Activated naive CD4-positive, alpha-beta T cell treated with anti-CD3 and anti-CD28 coated beads, Interleukin-2, amount 50 U/mL, for 16 hours (primary cell): Measurements from ENCODE around the gene ZSWIM3.
"Not testable (repeated sequence)": the region's sequence is repeated elsewhere in the genome, so short reads cannot be mapped to it uniquely, and the experiment has no call there.

Experiments
- DNase-seq: peaks from one replicate; pipeline ENCODE4 v3.0.0-alpha.2; 2020

ZSWIM3 gene

DNA sequence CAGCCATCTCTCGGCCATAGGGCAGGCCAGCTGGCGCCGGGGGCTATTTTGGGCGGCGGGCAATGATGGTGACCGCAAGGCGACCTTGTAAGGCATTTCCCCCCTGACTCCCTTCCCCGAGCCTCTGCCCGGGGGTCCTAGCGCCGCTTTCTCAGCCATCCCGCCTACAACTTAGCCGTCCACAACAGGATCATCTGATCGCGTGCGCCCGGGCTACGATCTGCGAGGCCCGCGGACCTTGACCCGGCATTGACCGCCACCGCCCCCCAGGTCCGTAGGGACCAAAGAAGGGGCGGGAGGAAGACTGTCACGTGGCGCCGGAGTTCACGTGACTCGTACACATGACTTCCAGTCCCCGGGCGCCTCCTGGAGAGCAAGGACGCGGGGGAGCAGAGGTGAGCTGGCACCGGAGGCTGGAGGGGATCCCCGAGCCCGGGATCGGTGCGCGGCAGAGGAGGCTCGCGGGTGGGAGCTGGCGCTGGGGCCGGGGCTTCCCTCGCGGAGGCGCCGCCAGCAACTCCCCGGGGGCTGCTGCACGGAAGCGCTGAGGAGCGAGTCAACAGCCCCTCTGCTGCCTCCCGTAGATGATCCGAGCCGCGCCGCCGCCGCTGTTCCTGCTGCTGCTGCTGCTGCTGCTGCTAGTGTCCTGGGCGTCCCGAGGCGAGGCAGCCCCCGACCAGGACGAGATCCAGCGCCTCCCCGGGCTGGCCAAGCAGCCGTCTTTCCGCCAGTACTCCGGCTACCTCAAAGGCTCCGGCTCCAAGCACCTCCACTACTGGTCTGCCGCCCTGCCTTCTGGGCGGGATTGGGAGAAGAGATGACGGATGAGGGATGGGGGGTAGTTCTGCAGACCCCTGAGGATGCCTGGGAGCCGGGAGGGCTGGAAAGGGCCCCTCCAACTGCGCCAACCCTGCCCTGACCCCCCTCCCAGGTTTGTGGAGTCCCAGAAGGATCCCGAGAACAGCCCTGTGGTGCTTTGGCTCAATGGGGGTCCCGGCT is 33.9 kb downstream of the ZSWIM3 start, which contains the start of the genes CTSA and NEURL2:
CTSA (plus strand) TSS at position 351 of the 999 bp plus-strand sequence; CDS start at position 585, 234 bp downstream.
NEURL2 (minus strand) TSS at position 224 of the 999 bp plus-strand sequence; CDS start at position 7, 217 bp downstream.
- peak; percentile 87 for DNase-seq

DNA sequence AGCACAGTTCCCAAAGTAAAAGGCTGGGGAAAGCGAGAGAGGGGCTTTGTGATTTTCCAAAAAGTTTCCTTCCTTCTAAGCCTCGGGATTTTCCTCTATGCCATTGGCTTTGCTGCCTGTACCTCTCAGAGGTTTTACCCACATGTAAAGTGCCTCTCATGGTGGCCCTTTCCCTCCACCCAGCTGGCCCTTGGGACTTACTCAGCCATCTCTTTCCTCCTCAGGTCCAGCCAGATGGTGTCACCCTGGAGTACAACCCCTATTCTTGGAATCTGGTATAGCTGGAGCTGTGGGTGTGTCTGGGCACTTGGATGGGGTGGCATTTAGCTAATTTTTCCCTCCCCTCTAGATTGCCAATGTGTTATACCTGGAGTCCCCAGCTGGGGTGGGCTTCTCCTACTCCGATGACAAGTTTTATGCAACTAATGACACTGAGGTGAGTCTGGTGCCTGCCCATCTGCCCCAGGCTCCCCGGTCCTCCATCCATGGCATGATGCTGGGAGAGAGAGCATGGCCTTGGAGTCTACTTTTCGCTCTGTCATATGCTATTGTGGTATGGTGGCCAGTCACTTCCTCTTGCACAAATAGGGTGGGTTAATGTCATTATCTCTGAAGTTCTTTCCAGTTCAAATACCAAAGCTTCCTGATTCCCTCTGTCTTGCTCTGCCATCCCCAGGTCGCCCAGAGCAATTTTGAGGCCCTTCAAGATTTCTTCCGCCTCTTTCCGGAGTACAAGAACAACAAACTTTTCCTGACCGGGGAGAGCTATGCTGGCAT is 34.8 kb downstream of the ZSWIM3 start:
- DNase-seq = no peak

DNA sequence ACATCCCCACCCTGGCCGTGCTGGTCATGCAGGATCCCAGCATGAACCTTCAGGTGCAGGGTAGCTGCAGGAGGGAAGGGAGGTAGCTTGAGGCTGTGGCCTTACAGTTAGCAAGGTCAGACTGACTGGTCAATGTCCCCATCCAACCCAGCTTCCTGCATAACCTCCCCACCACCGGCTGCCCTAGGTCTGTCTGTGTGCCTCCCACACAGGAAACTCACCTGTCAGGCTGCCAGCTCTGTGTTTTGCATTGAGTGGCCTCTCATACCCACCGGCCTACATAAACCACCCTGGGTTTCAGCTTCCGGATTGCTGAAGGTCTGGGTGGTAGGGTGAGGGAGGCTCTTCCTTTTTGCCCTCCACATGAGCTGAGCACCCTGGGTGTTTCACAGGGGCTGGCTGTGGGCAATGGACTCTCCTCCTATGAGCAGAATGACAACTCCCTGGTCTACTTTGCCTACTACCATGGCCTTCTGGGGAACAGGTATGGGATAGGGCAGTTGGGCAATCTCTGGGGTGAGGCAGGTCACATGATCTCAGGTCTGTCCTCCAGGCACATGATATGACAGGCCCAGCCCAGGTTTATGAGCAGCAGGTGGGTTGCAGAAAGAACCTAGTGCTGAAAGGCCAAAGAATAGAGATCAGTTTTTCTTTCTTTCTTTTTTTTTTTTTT is 35.5 kb downstream of the ZSWIM3 start:
- DNase-seq = no peak

DNA sequence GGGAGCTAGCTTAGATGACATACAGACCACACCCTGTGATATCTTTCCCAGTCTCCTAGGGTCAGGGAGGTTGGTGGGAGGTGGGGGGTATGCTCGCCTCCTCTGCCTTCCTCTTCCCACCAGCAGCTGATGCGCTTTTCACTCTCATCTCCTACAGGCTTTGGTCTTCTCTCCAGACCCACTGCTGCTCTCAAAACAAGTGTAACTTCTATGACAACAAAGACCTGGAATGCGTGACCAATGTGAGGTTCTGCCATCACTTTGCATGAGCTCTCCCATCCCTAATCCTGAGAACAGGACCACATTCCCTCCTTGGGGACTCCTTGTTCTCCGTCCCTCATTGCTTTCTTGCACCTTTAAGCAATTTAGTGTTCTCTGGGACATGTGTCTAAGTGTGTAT is 36.4 kb downstream of the ZSWIM3 start:
- no peak for DNase-seq

DNA sequence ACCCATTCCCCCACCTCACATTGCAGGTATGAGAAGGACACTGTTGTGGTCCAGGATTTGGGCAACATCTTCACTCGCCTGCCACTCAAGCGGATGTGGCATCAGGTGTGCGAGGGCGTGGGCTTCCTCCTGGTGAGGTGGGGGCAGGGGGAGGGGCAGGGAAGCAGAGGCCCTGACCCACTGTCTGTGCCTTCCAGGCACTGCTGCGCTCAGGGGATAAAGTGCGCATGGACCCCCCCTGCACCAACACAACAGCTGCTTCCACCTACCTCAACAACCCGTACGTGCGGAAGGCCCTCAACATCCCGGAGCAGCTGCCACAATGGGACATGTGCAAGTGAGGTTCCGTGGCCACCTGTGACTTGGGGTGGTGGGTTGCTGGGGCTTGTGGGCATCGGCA is 37.4 kb downstream of the ZSWIM3 start:
- DNase-seq = no peak

DNA sequence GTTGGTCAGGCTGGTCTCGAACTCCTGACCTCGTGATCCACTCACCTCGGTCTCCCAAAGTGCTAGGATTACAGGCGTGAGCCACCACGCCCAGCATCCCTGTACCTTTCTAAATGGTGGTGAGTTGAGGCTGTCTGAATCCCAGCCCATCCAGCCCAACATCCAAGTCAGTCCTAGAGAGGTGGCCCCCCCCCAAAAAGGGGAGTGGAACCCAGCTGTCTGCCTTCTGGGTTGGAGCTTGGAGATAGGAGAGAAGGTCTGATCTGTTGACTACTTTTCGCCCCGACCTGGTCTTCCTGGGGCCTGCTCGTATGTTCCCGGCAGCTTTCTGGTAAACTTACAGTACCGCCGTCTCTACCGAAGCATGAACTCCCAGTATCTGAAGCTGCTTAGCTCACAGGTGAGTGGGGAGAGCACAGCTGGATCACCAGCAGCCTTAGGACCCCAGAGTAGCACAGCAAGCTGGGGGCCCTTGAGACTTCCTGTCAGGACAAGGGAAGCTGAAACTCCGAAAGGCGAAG is 39.3 kb downstream of the ZSWIM3 start:
- DNase-seq = no peak

DNA sequence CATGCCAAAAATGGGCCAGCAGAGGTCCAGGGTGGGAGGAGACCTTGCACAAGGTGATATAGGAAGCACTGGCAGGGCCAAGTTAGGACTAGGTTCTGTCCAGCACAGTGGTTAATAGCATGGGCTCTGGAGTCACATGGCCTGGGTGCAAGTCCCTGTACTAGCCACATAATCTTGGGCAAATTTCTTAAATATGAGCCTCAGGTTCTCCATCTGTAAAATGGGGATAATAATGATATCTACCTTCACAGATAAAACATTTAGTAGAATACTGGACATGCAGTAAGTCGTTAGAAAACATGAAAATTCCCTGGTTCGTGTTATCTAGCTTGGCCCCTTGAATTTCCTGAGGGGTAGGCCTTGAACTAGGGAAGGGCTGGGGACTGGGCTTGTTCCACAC is 39.9 kb downstream of the ZSWIM3 start:
- no peak for DNase-seq

DNA sequence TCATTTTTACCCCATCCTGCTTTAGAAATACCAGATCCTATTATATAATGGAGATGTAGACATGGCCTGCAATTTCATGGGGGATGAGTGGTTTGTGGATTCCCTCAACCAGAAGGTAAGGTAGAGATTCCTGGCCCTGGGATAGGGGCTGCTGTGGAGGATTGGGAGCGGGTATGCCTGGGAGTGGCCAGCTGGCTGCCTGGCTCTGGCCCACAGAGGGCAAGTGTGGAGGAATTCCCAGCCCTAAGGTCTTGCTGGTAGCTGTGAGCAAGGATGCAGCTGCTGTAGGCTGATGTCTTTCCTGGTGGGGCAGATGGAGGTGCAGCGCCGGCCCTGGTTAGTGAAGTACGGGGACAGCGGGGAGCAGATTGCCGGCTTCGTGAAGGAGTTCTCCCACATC is 40.3 kb downstream of the ZSWIM3 start:
- no peak for DNase-seq

DNA sequence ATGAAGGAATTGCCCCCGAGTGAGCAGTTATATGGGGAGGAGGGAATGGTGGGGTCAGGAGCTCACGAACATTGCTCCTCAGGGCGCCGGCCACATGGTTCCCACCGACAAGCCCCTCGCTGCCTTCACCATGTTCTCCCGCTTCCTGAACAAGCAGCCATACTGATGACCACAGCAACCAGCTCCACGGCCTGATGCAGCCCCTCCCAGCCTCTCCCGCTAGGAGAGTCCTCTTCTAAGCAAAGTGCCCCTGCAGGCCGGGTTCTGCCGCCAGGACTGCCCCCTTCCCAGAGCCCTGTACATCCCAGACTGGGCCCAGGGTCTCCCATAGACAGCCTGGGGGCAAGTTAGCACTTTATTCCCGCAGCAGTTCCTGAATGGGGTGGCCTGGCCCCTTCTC is 40.9 kb downstream of the ZSWIM3 start:
- DNase-seq = no peak

DNA sequence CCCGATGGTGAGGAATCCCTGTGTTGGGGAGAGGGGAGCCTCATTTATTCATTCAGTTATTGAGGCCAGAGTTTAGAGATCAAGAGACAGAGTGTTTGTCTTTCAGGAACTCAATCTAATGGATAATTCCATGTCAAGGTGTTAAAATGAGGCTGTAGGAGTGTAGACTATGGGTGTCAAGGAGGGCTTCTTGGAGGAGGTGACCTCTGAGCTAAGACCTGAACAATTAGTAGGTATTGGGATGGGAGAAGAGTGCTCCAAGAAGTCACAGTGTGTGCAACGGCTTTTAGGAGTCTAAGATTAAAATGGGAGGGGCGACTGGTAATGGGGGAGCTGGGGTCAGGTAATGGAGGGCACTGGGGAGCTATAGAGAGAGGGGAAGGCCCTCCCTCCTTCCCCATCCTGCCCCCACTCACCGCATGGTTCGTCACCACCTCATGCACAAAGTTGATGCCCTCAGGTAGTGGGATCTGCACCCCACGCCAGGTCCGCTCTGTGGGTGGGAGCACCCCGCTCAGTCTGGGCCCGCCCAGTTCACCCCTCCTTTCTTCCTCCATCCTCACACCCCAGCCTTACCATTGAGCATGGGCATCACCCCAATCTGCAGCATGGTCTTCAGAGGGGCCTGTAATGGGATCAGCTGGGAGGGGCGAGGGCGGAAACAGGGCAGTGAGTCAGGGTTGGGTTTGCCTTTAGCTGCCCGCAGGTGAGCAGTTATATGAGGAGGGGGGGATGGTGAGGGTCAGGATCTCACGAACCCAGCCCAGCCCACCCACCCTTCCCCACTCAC is 41.8 kb downstream of the ZSWIM3 start:
- DNase-seq = no peak

DNA sequence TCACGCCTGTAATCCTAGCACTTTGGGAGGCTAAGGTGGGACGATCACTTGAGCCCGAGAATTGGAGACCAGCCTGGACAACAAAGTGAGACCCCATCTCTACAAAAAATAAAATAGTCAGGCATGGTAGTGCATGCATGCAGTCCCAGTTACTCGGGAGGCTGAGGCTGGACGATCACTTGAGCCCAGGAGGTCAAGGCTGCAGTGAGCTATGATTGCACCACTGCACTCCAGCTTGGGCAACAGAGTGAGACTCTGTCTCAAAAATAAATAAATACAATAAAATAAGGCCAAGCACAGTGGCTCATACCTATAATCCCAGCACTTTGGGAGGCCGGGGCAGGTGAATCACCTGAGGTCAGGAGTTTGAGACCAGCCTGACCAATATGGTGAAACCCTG is 43.9 kb downstream of the ZSWIM3 start:
- DNase-seq = not testable (repeated sequence)

DNA sequence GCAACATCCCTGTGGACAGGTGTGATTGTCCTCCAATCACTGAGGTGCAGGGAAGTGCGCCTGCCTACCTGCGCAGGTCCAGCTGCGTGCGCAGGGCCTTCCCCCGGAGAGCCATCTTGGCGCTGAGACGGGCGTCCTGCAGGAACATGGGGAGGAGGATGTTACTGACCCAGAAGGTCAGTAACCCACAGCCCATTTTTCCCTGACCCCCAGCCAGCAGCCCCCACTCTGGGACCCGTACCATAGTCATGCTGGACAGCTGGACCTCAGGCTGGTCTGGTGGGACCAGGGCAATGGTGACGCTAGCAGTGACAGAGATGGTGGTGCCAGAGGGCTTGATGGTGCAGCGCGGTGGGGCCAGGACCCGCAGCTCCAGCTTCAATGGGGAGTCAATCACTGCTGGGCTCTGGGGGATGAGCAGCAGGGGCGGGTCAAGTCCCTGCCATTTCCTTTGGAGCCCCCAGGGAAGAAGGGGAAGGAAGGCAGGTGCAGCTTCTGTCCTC is 44.8 kb downstream of the ZSWIM3 start:
- DNase-seq = no peak

DNA sequence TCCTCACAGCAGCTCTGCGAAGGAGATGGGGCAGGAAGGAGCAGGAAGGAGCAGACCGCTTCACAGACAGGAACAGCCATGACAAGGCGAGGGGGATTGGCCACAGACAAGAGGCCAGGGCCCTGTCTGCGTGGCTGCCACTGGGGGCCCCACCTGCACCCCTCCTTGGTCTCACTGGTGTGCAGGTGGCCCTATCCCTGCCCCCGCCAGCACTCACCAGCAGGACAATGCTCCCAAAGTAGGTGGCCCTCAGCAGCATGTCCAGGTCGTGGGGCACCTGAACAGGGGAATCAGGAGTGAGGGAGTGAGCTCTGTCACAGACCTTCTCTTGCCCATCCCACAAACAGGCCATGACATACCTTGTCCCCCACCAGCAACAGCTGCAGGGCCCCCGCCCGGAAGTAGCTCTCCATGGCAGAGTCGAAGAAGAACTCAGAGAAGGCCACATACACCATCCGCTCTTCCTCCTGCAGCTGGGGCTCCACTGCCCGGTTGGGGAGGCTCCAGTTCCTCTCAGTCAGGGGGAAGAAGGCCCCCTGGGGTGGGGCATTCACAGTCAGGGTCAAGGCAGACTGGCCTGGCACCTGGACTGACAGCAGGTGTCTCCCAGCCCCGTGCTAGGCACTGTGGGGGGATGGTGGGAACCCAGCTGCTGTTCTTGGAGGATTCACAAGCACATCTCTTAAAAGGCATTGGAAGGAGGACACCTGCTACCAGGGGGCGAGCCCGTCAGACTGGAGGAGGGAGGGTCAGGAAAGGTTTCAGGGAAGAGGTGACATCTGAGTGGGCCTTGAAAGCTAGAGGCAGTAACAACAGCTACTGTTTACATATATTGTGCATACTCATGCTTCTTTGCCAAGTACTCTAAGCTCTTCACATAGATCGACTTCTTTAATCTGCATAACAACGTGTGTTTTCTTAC is 47.4 kb downstream of the ZSWIM3 start:
- DNase-seq = no peak

DNA sequence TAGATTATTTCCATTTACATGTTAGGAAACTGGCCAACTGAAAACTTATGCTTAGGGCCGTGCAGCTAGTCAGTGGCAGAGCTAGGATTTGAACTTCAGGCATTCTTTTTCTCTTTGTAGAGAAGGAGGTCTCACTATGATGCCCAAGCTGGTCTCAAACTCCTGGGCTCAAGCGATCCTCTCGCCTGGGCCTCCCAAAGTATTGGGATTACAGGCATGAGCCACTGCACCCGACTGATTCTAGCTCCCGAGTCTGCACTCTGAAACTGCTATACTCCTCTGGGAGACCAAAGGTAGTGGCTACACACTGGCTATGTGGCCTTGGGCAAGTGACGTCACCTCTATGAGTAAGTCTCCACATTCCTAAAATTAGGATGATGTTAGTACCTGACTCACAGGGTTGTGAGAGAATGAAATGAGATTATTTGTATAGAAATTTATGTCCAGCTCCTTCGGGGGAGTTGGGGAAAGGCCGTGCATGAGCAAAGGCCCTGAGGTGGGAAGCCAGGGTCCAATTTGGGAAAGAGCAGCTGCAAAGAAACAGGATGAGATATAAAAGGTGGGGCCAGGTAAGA is 48.2 kb downstream of the ZSWIM3 start:
- DNase-seq = no peak

DNA sequence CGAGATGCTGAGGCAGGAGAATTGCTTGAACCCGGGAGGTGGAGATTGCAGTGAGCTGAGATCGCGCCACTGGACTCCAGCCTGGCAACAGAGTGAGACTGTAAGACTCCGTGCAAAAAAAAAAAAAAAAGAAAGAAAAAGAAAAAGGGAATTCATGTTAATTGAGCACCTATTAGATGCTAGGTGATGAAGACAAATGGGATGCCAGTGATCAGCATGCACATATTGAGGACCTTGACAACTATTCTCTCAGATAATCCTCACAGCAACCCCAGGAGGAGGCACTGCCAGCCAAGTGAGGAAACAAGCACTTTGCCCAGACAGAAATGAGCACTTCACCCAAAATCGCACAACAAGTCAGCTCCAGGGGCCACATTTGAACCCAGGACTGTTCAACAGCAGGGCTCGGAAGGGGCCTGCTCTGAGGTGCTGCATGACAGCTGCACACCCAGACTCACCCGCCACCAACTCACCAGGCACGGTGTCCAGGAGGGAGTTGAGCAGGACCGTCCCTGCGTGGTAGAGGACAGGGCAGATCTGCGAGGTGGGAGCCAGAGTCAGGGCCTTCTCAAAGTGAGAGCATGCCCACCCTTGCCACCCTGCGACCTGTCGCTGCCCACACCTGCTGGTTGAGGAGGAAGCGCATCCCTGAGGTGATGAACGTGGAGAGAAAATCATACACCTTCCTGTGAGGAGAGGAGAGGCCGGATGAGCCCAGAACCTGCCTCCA is 50.0 kb downstream of the ZSWIM3 start:
- DNase-seq = no peak

DNA sequence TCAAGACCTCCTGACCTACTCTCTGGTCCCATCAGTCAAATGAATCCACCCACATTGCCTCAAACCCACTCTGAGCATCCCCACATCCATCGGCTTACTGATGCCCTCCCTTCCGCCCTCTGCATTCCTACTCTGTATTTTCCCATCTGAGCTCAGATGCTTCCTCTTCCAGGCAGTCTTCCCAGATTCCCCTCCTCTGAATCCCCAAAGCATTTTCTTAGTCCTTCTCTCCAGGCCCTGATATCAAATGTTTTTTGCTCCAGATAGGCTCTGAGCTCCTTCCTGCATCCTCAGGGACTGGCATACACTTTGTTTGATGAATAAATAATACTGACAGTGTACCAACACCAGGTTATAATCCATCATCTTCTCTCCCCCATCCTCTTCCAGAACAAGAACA is 50.7 kb downstream of the ZSWIM3 start:
- no peak for DNase-seq

DNA sequence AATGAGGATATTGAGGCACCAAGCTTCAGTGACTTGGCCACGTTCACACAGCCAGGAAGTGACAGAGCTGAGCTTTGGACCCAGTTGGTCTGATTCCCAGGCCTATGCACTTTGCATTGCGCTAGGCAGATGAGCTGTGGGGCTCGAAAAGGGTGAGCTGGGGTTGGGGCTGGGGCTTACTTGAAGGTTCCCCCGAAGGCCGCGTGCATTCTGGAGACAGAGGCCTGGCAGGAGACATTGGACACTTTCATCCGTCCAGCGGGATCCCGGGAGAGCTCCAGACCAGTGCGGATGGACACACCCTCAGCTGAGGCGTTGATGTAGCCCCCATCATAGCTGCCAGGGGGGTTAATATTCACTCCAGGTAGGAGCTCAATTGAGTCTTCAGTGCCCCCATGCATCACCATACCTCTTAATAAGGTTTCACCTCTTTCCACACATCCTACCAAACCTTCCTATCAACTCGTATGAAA is 52.0 kb downstream of the ZSWIM3 start:
- no peak for DNase-seq

DNA sequence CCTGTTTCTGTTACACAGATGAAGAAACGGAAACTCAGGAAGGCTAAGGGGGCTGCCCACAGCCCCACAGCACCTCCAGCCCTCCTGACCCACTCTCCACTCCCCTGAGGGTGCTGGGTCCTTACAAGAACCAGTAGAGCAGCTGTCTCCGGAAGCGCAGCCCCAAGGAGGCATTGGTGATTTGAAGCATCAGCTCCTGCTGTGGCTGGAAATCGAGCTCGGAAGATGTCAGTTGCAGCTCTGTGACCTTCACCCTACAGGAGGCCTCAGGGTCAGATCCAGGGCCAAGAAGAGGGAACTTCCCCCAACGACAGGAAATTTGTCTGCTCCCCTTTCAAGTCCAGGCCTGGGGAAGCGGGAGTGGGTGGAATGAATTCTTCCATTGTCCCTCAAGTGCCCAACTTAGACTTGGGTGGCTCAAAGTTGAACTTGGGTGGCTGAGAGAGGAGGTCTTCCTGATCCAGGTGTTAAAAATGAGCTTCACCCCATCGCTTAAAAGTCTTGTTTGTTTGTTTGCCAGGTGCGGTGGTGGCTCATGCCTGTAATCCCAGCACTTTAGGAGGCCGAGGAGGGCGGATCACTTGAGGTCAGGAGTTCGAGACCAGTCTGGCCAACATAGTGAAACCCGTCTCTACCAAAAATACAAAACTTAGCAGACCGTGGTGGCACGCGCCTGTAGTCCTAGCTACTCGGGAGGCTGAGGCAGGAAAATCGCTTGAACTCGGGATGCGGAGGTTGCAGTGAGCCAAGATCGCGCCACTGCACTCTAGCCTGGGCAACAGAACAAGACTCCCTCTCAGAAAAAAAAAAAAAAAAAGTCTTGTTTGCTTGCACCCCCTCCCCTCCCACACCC is 52.6 kb downstream of the ZSWIM3 start:
- DNase-seq = no peak
